Measurements from ENCODE around the gene IFI16.
"Not testable (repeated sequence)": the region's sequence is repeated elsewhere in the genome, so short reads cannot be mapped to it uniquely, and the experiment has no call there.

IFI16 gene

GRCh38 chr1:159008744-159009188 is 941 bp upstream of the IFI16 start:
- peak; percentile 70 for DNase-seq

DNA sequence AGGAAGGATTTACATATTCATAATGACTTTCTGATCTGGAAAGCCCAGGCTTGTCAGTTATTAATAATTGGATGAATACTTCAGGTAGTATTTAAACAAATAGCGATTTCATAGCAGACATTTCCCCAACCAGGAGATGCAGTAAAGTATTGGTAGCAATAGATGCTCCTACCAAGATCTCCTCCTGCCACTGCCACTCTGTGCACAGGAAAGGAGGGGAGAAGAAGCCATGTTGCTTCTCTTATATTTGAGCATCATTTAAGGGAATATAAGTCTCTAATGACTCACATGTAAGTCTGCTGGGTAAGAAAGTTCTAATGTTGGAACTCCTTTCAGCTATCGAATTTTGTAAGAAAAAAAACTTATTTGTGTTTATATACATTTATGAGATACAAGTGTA is 420 bp upstream of the IFI16 start:
- DNase-seq: peak; percentile 20

DNA sequence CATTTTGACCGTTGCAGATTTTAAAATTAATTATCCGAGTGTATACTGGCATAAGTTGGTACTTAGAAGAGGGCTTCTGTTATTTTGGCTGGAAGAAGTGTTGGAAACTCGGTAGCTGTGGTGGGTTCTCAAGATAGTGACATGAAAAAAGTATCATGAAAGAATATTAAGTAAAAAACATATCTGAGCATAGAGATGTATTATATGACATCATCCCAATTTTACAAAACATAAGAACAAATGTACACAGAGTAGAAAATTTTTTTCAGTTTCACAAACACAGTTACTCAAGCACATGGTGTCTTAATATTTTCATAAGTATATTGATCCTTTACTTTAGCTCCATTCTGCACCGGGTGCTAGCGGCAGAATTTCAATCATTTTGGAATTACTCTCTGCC is 684 bp downstream of the IFI16 start:
- DNase-seq: no peak

DNA sequence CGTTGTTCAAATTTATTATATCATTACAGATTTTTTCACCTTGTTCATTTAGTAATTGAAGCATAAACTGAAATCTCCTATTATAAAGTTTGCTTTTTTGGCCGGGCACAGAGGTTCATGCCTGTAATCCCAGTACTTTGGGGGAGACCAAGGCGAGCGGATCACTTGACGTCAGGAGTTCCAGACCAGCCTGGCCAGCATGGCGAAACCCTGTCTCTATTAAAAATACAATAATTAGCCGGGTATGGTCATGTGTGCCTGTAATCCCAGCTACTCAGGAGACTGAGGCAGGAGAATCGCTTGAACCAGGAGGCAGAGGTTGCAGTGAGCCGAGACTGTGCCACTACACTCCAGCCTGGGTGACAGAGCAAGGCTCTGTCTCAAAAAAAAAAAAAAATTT is 1.3 kb downstream of the IFI16 start:
- DNase-seq: not testable (repeated sequence)

GRCh38 chr1:159011751-159012150 is 2.0 kb downstream of the IFI16 start:
- no peak for DNase-seq

GRCh38 chr1:159012495-159012894 is 2.8 kb downstream of the IFI16 start:
- DNase-seq: peak; percentile 51

DNA sequence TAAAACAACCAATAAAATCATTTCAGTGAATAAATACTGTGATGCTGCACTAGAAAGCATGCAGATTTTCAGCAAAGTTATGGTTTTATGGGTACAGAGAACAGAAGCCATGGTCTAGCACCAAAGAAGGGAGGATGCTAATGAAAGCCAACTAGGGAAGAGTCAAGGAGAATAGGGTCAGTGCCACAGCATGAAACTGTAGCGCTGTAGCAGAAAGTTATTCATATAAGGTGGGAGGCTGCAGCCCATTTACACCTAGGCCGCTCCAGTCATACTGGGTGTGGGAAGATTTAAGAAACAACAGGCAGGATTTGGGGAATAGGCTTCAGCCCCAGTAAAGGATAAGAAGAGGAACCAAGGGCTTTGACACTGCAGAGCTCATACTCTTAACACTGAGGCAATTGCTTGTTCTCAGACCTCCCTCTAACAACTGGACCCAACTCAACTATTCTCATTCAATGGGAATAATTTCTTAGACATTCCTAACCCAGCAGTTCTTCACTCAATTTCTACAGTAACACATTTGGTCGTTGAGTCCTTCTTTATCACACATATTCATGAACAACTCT is 4.4 kb downstream of the IFI16 start:
- no peak for DNase-seq

DNA sequence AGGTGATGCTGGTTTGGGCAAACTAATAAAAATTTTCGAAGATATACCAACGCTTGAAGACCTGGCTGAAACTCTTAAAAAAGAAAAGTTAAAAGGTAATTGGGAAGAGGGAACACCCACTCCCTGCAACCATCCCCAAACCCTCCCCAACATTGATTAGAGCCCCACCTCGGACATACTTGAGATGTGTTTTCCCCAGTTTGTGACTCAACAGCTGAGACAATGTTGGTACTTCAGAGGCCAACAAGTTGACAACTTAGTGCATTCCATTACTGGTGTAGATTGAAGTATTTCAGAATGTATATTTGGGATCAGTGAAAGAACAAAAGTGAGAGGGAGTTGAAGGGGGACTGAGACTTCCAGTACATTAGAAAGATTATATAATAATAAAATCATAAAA is 5.1 kb downstream of the IFI16 start:
- DNase-seq: no peak

DNA sequence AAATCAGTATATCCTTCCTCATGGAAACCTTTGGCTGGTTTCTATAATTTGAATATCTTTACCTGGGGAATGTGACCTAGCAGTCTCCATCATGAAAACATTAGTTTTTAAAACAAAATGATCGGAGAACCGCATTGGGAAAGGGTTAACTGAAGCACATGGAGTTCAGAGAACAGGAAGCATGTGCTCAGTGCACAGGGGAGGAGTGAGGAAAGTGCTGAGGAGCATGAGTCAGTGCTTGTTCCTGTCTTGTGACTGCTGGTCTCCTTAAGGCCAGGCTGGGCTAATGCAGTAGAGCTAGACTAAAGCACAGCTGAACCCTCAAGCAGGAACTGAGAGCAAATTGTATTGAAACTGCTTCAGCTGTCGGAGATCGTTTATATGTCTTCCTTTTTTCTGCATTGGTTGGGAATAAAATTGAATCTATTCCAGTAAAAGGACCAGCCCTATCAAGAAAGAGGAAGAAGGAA is 5.8 kb downstream of the IFI16 start:
- peak; percentile 79 for DNase-seq

- no peak for DNase-seq
Observed at GRCh38 chr1:159023723-159024122, 14.0 kb downstream of the IFI16 start.

DNA sequence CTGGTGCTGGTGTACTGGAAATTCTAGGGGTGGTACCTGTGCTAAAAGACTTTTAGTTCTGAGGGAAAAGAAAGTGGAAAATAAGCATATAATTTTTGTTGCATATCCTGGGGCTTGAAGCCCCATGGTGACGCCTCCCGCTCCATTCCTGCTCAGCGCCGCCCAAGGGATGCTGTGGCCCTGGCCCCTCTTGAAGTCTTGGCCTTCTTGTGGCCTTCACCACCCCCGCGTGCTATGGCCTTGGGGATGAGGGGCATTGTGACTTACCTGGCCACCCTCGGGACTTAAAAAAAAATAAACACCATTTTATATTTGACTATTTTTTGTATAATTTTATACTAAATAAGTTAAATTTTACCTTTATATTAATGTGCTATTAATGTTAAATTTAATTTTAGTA is 15.3 kb downstream of the IFI16 start:
- DNase-seq: no peak

DNA sequence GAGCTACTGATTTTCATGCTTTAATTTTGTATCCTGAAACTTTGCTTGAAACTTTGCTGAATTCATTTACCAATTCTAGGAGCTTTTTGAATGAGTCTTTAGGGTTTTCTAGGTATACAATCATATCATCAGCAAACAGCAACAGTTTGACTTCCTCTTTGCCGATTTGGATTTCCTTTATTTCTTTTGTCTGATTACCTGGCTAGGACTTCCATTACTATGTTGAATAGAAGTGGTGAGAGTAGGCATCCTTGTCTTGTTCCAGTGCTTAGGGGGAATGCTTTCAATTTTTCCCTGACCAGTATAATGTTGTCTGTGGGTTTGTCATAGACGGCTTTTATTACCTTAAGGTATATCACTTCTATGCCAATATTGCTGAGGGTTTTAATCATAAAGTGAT is 17.1 kb downstream of the IFI16 start:
- DNase-seq: not testable (repeated sequence)

DNA sequence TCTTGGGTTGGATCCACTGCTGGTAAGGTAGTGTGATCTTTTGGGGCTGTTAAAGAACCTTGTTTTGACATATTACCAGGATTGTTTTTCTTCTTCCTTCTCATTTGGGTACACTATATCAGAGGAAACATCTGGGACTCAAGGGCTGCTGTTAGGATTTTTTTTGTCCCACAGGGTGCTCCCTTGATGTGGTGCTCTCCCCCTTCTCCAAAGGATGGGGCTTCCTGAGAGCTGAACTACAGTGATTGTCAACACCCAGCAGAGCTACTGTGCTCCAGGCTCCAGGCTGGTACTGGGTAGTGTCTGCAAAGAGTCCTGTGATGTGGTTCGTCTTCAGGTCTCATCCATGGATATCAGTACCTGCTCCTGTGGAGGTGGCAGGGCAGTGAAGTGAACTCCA is 20.6 kb downstream of the IFI16 start:
- DNase-seq: no peak

DNA sequence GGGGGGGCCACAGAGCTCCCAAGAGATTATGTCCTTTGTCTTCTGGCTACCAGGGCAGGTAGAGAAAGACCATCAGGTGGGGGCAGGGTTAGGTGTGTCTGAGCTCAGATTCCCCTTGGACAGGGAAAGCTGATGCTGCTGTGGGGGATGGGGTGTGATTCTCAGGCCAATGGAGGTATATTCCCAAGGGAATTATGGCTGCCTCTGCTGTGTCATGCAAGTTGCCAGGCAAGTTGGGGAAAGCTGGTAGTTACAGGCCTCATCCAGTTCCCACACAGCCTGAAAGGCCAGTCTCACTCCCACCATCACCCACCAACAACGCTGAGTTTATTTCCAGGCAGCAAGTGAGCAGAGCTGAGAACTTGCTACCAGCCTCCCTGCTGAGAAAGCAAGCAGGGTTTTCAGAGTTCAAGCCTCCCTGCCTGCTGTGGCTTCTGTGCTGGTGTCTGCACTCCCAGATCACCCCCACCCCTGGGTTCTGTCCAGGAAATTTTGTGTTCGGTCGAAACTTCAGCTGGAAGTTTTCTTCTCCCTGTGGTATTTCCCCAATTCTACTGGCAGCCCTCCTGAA is 21.3 kb downstream of the IFI16 start:
- no peak for DNase-seq

DNA sequence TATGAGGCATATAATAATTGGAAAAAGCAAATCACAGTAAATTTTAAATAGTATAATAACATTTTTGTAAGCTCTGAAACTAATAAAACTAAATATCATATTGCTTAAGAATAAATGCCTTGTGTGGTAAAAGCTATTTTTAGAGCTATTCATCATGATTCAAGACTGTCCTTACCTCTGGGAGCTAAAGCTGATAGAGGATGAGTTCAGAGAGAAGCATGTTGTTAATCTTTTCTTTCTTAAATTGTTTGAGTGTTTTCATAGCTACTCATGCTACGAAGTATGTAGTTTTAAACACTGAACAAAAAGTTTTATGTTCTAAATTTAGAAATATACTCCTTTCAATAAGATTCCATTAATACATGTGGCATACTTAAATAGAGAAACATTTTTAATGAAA is 30.5 kb downstream of the IFI16 start:
- no peak for DNase-seq

DNA sequence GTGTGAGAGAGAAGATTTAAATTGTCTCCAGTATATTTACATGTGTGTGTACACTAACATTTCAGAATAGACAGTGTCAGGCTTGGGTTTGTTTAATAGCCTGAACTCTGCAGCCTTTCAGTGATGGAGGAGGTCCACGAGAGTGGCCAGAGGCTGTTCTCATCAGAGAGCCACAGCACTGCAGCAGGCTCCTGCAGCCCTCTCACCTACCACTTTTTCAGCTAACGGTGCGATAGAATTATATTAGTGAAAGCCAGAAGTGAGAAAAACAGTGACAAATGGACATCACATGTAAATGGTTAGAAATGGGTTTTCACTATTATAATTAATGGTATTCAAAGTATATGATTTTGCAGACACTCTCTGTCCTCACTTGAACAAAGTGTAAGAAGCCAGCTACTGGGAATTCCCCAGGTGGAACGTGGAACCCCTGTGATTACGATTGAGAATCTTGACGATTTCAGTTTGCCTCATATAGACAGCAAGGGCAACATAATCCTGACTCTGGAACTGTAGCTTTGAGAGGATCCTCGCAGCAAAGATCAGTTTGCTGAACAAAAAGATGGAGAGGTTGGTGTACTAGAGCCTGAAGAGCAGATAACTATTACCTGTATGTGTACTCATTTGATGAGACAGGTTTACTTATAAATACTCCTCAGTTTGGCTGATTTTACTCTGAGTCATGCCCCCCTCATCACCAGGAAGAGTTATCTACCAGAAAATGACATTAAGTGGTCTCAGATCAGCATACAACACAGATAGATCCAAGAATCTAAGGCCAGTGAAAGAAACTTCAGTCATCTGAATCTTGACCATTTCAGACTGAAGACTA is 31.4 kb downstream of the IFI16 start:
- no peak for DNase-seq

- not testable (repeated sequence) for DNase-seq
Observed at GRCh38 chr1:159046486-159046885, 36.8 kb downstream of the IFI16 start.

- no peak for DNase-seq
Observed at GRCh38 chr1:159051436-159051835, 41.7 kb downstream of the IFI16 start.

- DNase-seq: no peak
Observed at GRCh38 chr1:159054427-159054826, 44.7 kb downstream of the IFI16 start.

- no peak for DNase-seq
Observed at GRCh38 chr1:159055181-159055641, 45.5 kb downstream of the IFI16 start.

DNA sequence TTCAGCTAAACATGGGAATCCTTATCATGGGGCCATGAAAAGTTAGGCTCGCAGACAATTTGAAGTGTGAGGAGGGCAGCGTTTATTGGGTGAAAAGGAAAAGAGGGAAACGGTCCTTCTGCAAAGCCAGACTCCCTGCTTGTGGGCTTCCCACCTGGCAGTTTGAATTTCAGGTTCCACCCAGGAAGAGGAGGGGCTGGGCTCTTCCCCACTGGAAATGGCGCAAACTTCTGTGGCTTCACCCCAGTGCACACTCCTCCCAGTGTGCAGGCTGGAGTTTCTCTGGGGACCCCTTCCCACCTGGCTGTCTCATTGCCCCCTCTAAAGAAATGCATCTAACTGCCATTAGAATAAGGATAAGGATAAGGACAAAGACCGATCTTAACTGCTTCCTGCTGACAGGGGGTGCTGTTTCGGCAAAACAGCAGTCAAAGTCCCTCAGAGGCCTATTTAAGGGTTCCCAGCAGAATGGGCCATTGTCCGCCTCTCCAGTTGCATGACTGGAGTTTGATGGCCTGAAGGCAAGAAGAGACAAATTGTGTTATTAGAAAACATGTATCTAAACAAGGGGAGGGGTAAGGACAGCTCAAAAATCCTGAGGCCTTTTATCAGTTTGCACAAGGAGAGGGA is 46.5 kb downstream of the IFI16 start:
- DNase-seq: no peak

- DNase-seq: no peak
Observed at GRCh38 chr1:159058751-159059150, 49.0 kb downstream of the IFI16 start.

- no peak for DNase-seq
Observed at GRCh38 chr1:159065106-159065505, 55.4 kb downstream of the IFI16 start.

GRCh38 chr1:159066108-159066507 is 56.4 kb downstream of the IFI16 start:
- no peak for DNase-seq
